Right cardiac atrium (tissue), 5 donors: Measurements from ENCODE around the gene XRCC1. TPM values are rescaled to one million over a fixed set of nuclear protein-coding genes. Genes with fewer than 3 reads are reported as not detected.

Experiments used
- ATAC-seq, 2 donors: fragments of 200-7000 bp; cut with Tn5 transposase; one replicate each; pipeline versions ENCODE4 v1.8.0 to v1.9.1; 2020; ENCODE audit warnings: moderate library complexity in 2 of 2, mild to moderate bottlenecking in 1 of 2
- DNase-seq, 3 donors: peaks; one replicate each; pipeline ENCODE4 v3.0.0-alpha.2; 2020
- H3K27ac ChIP-seq: one replicate; pipeline ENCODE4 v1.5.1; 2013; ENCODE audit warnings: mild to moderate bottlenecking, low read length, control low read depth, moderate library complexity
- H3K27me3 ChIP-seq: one replicate; pipeline ENCODE4 v1.6.1; 2013; ENCODE audit not compliant: control insufficient read depth, insufficient read depth
- H3K4me1 ChIP-seq: one replicate; pipeline ENCODE4 v1.6.1; 2013; ENCODE audit warnings: low read length; ENCODE audit not compliant: control insufficient read depth, insufficient read depth
- H3K4me3 ChIP-seq: one replicate; pipeline ENCODE4 v1.5.1; 2013; ENCODE audit warnings: low read length, control low read depth
- H3K9me3 ChIP-seq: one replicate; pipeline ENCODE4 v1.6.1; 2013; ENCODE audit warnings: low read length; ENCODE audit not compliant: control insufficient read depth
- WGBS: extraction: QIAGEN DNeasy Blood & Tissue Kit; methylation state at CpG from one replicate; pipeline ENCODE4 v1.1.7; 2013; 5-methylcytosine and 5-hydroxymethylcytosine counted together
- intact Hi-C, 4 donors: fragments of 100-400 bp; cut with DNase I; formaldehyde crosslinking; loops; one replicate each; pipeline versions ENCODE4 v1.11.0 to v1.14.0; 2022 to 2023
- polyA plus RNA-seq: library from polyadenylated mRNA; stranded (reverse); fragments of 200-250 nt; gene quantifications from one replicate; pipeline ENCODE4 v1.2.3, GENCODE V29; 2013
- total RNA-seq, 4 donors: library from RNA; stranded (reverse); fragmentation: NEBNext Ultra II Directional; extraction: Animal tissue kit (Norgen Biotek cat#: 25700); gene quantifications; one replicate each; pipeline ENCODE4 v1.2.1, GENCODE V29; 2021
- donor health status: healthy with polysubstance abuse.
- donor health status: DM: no; HTN: yes; CAD: no.
- donor health status: DM: no; HTN: no; CAD: no.
- donor health status: DM: no; HTN: yes; CAD: no; lungs with severe emphysema.
- donor health status: DM: yes; HTN: yes; CAD: no.

The XRCC1 gene
- total and polyA plus RNA-seq, 5 donors, result 11.2 to 17.1 (median 14.7) TPM

DNA sequence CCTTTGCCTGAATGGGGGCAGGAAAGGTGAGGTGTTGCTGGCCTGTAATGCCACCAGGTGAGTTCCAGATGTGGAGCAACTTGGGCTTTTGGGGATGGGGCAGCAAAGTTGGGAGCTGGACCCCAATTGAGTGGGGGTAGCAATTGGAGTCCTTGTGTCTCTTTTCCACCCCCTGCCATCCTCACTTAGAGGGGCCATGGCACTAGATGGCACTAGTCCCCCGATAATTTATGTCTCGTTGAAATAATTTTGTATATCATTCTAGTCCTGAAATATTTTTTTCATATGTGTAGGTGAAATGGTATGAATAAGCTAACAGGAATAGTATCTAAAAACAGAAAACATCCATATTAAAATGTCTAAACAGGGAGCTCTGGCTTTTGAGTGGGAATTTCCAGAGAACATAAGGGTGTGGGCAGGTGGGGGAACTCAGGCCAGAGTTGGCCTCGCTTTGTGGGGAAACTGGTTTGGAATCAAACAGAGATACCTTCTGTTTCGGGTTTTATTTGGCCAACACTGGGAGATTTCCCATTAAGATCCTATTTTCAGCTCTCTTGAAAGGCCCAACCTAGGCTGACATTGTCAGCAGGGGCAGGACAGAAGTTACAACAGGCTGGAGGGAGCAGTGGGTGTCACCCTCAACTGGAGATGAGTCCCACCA is 24.4 kb upstream of the XRCC1 start:
- ATAC-seq (no peak), DNase-seq (no peak)
- no peaks in the 10 kb centered on the region for H3K27me3 ChIP-seq
- H3K4me1 ChIP-seq, result peaks cover 6% of the 10 kb centered on the region
- 88% methylated on average over 4 of the region's 4 CpGs for WGBS
- intact Hi-C loops, result no loop called here
- no peak overlapping the region for H3K27ac ChIP-seq
- no peak overlapping the region for H3K4me3 ChIP-seq
- H3K9me3 ChIP-seq, result no peaks in the 10 kb centered on the region

DNA sequence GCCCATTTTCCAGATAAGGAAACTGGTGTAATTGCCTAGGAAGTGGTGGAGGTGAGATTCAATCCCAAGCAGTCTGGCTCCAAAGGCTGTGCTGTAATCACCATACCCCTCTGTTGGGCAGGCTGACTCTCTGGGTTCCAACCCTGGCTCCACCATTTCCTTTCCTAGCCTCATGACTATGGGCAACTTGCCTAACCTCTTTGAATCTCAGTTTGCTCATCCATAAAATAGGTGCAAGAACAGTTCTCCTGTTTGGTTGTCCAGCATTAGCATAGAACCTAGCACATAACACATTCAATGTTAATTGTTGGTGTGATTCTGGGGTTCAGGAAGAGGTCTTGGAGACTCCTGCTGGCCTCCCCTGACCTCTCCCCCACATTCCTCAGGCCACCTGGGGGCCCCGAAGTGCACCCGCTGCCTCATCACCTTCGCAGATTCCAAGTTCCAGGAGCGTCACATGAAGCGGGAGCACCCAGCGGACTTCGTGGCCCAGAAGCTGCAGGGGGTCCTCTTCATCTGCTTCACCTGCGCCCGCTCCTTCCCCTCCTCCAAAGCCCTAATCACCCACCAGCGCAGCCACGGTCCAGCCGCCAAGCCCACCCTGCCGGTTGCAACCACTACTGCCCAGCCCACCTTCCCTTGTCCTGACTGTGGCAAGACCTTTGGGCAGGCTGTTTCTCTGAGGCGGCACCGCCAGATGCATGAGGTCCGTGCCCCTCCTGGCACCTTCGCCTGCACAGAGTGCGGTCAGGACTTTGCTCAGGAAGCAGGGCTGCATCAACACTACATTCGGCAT is 23.3 kb upstream of the XRCC1 start:
- Histone ChIP-seq H3K27me3 (no peaks in the 10 kb centered on the region), H3K4me1 (peaks cover 6% of the 10 kb centered on the region), H3K4me3 (no peak overlapping the region), H3K9me3 (no peaks in the 10 kb centered on the region), H3K27ac (no peak overlapping the region)
- intact Hi-C loops, result no loop called here
- 91% methylated on average over 19 of the region's 19 CpGs for WGBS
- ATAC-seq, result no peak
- peak in 1 of 3 donors; percentile 53 for DNase-seq

DNA sequence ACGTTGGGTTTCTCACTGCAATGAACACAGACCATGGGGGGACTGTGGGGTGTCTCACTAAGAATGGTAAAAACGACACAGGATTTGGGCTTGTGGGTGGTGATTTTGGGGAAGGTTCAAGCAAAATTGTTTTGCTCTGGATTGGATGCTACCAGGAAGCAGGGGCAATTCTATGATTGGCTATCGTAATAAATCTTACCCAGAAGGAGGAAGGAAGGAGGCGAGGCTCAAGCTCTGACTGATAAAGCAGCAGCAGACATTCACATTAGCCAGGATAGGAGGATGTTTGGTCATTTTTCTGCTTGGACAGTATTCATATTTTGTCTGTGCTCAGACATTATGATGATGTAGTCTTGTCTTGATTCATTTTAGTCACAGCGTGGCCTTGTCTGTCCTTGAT is 22.5 kb upstream of the XRCC1 start:
- intact Hi-C loops, result loop anchor here in 1 of 4 donors (2.0 kb wide), 1 partner anchor 23 kb away; the partner anchor contains the start of genes PINLYP and XRCC1
- H3K9me3 ChIP-seq, result no peaks in the 10 kb centered on the region
- WGBS, result 44% methylated on average over 5 of the region's 5 CpGs
- H3K4me1 ChIP-seq, result peaks cover 6% of the 10 kb centered on the region
- no peak overlapping the region for H3K27ac ChIP-seq
- H3K27me3 ChIP-seq, result no peaks in the 10 kb centered on the region
- ATAC-seq (no peak), DNase-seq (no peak)
- no peak overlapping the region for H3K4me3 ChIP-seq

DNA sequence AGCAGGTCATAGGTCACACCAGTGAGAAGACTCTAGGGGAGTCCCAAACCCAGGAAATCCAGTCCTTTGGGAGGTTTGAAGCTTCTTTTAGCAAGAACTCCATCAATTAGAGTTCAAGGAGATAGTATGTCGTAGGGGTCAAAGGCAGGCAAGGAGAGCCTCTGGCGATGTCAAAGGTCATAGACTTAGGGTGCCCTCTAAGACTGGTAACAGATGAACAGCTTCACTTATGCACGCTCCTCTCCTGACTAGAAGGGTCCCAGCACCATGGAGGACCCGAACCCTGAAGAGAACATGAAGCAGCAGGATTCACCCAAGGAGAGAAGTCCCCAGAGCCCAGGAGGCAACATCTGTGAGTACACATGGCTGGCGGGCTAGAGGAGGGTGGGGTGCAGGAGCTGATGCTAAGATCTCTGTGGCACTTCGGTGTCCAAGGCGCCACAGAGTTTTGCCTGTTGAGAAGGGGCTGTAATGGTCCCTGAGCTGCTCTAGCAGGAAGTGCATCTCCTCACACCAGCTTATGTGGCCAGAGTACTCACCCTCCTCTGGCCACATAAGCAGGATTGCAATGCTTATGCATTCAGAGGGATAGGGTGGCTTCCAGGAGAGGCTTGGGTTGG is 21.6 kb upstream of the XRCC1 start:
- no peak for ATAC-seq
- DNase-seq, result peak in 2 of 3 donors; percentile 48 to 62
- intact Hi-C loops, result loop anchor here in 1 of 4 donors (2.0 kb wide), 1 partner anchor 22 kb away; the partner anchor contains the start of genes PINLYP and XRCC1
- Histone ChIP-seq H3K4me3 (peak overlapping the region; percentile 82), H3K4me1 (peaks cover 6% of the 10 kb centered on the region), H3K9me3 (no peaks in the 10 kb centered on the region), H3K27me3 (no peaks in the 10 kb centered on the region), H3K27ac (peak overlapping the region; percentile 100)
- WGBS, result 23% methylated on average over 7 of the region's 7 CpGs

DNA sequence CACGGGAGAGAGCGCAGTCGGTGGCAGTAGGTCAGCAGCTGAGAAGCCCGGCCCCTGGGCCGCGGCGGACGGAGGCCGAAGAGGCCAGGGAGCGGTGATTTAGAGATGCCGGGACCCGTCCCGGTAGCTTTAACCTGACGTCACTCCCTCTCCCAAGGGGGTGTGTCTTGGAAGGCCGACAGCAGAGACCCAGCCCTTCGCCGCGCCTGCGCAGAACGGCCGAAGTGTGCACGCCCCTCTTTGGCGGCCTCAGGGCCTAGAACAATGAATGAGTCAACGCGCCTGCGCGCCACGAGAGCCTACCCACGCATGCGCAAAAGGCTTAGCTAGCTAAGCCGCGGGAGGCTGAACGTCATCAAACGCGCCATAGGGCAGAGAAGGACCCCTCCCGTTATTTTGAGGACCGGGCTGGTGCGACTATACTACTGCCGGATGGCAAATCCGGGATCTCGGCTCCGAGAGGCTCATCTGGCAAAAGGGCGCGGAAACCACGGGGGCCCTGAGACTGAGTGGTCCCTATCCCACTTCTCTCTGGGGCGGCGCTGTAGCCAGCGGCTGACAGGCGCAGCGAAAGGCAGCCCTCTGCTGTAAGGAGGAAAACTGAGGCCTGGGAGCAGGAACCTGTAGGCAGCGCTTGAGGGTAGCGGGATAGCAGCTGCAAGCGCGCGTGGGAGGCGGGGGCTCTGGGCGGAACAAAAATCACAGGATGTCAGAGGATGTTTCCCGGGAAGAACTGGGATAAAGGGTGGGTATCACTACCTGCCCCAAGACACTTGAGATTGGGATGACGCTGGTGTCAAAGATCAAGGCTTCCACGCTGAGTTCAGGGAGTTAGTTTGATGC is 20.9 kb upstream of the XRCC1 start, which contains the start of the genes IRGQ and ZNF576:
IRGQ (minus strand) TSS at position 136 of the 843 bp plus-strand sequence. CDS start 796 bp downstream, outside the sequence.
ZNF576 (plus strand) TSS at position 597 of the 843 bp plus-strand sequence. CDS start 514 bp downstream, outside the sequence.
- DNase-seq, result peak; percentile 100
- Histone ChIP-seq H3K27ac (peak within 1 kb of the TSS; percentile 100), H3K4me1 (peaks cover 6% of the 10 kb centered on the region), H3K27me3 (no peaks in the 10 kb centered on the region), H3K9me3 (no peaks in the 10 kb centered on the region), H3K4me3 (peak within 1 kb of the TSS; percentile 82)
- under 1% methylated on average over 60 of the region's 60 CpGs for WGBS
- intact Hi-C loops, result loop anchor here in 1 of 4 donors (2.0 kb wide), 1 partner anchor 21 kb away; the partner anchor contains the start of genes PINLYP and XRCC1
- ATAC-seq, result peak; percentile 93 to 95

DNA sequence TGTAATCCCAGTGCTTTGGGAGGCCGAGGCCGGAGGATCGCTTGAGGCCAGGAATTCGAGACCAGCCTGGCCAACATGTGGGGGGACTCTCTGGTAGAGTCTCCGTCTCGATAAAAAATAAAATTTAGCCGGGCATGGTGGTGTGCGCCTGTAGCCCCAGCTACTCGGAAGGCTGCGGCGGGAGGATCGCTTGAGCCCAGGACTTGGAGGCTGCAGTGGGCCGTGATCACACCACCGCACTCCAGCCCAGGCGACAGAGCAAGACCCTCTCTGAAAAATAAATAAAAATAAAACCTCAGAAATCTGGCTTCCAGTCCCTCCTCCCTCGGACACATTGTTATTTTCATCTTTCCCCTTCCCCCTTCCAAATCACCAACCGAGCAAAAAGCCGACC is 20.3 kb upstream of the XRCC1 start:
- H3K4me3 ChIP-seq, result peak overlapping the region; percentile 75
- no peaks in the 10 kb centered on the region for H3K27me3 ChIP-seq
- intact Hi-C loops, result no loop called here
- WGBS, result 2% methylated on average over 18 of the region's 18 CpGs
- DNase-seq (no peak), ATAC-seq (peak in 1 of 2 donors; percentile 37)
- no peaks in the 10 kb centered on the region for H3K9me3 ChIP-seq
- H3K27ac ChIP-seq, result peak overlapping the region; percentile 83
- peaks cover 6% of the 10 kb centered on the region for H3K4me1 ChIP-seq

DNA sequence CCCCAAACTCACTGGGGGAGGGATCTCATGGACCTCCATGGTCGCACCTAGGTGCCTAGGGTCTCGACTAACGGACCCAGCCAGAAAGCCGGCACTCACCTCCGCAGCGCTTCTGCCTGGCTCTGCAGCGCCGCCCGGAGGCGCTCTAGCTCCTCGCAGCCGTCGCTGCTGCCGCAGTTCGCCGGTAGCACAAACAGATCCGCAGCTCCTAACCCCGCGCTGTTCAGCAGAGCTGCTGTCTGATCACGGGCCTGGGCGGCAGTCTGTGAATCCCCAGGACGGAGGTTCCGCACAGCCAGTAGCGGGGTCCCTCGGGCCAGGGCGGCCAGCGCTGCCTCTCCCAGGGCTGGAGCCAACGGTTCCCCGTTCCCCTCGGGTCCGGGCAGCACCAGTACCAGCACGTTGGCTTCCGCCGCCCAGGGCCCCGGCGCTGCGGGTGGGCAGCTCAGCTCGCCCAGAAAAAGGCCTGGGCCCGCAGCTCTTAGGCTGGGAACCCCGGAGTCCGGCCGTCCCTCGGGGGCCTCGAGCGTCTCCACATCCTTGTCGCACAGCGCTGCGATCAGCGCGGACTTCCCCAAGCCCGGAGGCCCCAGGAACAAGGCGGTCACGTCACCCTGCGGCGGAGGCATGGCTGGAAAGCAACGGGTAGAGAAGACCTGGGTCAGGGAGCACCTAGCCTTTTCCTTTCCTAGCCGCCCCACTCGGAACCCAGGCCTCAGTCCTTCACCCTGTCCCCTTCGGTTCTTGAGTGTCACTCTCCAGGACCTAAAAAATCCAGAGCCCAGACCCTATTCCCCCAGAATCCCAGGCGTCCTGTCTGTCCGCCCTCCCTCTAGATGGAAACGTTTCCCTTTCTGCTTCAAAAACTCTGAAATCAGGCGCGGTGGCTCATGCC is 19.6 kb upstream of the XRCC1 start:
- no peaks in the 10 kb centered on the region for H3K27me3 ChIP-seq
- intact Hi-C loops, result no loop called here
- peak; percentile 51 to 79 (median 77) for DNase-seq
- WGBS, result 2% methylated on average over 64 of the region's 64 CpGs
- ATAC-seq, result peak; percentile 2 to 15
- H3K9me3 ChIP-seq, result no peaks in the 10 kb centered on the region
- peak overlapping the region; percentile 83 for H3K27ac ChIP-seq
- peak overlapping the region; percentile 75 for H3K4me3 ChIP-seq
- H3K4me1 ChIP-seq, result peaks cover 6% of the 10 kb centered on the region

DNA sequence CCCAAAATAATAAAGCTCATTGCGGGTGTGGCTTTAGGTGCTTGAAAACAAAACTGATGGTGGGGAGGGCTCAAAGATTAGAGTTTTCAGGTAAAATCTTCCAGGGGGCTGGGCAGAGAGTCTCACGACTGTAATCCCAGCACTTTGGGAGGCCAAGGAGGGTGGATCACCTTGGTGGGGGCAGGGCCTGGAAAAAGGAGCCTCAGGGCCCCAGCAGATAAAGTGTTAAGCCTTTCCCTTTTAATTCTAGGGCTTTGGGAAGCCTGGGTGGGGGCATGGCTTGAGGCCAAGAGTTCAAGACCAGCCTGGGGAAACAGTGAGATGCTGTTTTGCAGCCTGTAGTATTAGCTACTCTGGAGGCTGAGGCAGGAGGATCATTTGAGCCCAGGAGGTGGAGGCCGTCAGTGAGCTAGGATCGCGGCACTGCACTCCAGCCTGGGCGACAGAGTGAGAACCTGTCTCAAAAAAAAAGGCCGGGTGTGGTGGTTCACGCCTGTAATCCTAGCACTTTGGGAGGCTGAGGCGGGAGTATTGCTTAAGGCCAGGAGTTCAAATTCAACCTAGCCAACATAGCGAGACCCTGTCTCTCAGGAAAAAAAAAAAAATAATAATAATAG is 18.9 kb upstream of the XRCC1 start:
- 89% methylated on average over 10 of the region's 10 CpGs for WGBS

DNA sequence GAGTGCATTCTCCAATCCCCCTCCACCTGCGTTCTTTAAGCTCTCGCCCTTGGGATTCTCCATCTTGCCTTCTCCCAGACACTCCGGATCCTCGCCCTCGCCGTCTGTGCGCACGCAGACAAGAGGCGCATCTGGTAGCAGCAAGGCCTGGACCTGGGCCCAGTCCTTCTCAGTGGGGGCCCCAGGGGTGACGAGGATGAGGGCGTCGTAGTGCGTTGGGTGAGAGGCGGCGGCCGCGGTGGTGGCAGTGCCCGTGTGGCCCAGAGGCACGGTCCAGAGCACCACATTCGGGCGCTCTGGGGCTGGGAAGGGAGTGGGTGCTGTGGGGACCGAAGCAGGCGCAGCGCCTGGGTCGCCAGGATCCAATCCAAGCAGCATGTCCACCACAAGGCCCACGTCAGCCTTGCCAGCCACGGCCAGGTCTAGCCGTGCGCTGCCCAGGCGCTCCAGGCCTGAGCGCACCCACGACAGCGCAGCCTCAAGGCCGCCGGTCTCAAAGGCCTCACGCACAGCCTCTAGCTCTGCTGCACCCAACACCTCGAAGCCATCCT is 17.5 kb upstream of the XRCC1 start:
- intact Hi-C loops, result no loop called here
- DNase-seq, result peak in 1 of 3 donors; percentile 57
- ATAC-seq, result no peak
- Histone ChIP-seq H3K9me3 (no peaks in the 10 kb centered on the region), H3K27me3 (no peaks in the 10 kb centered on the region), H3K27ac (no peak overlapping the region), H3K4me1 (peaks cover 6% of the 10 kb centered on the region), H3K4me3 (no peak overlapping the region)
- WGBS, result 94% methylated on average over 37 of the region's 37 CpGs

More for the DNA sequence above, 18.9 kb upstream of the XRCC1 start:
- Histone ChIP-seq H3K4me1 (peaks cover 6% of the 10 kb centered on the region), H3K9me3 (no peaks in the 10 kb centered on the region), H3K4me3 (peak overlapping the region; percentile 75), H3K27me3 (no peaks in the 10 kb centered on the region), H3K27ac (no peak overlapping the region)
- intact Hi-C loops, result no loop called here
- no peak for ATAC-seq
- no peak for DNase-seq
